Measurements from ENCODE around the gene RNF4.

DNA sequence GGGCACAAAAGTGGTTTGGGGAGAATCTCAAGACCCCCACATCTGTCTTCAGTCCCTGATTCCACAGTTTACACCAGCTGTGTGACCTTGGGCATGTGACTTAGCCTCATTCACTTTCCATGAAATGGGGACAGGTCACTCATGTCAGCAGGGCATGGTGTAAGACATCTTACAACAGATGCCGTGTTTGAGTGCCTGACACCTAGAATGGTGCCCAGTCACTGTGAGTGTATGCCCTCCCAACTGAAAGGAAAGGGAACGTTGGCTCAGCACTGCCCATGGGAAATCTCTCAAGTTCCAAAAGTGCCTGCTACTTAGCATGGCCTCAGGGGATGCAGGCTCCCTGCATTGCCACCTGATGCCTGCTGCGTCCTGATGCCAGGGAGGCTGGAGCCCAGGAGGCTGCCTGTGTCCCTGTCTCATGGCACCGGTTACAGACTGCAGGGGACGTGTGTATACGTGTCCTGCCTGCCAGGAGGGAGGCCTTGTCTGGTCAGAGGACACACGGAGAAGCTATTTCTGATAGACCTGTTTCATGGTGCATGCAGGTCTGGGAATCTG is 32.2 kb downstream of the RNF4 start:
- TF ChIP-seq CTCF (IDR thresholded peaks at IDR 0.05) (no peak), POLR2A (IDR thresholded peaks at IDR 0.05) (no peak)

Data from esophagus squamous epithelium (tissue), 4 donors.